Muscle layer of colon (tissue), 2 donors: ENCODE measurements around the gene TMCC2.

Experiments
- H3K27ac ChIP-seq: one replicate; pipeline ENCODE4 v1.7.0; 2013; ENCODE audit warnings: low read depth, mild to moderate bottlenecking, low read length, moderate library complexity
- H3K27me3 ChIP-seq, 2 donors: one replicate each; pipeline ENCODE4 v1.7.0; 2013; ENCODE audit warnings: low read length in 2 of 2, mild to moderate bottlenecking in 2 of 2; ENCODE audit not compliant: insufficient read depth in 2 of 2, control insufficient read depth in 1 of 2
- H3K36me3 ChIP-seq: one replicate; pipeline ENCODE4 v1.7.0; 2013; ENCODE audit warnings: mild to moderate bottlenecking, low read length; ENCODE audit not compliant: insufficient read depth
- H3K4me1 ChIP-seq: one replicate; pipeline ENCODE4 v1.7.0; 2013; ENCODE audit warnings: mild to moderate bottlenecking, low read length; ENCODE audit not compliant: insufficient read depth
- H3K4me3 ChIP-seq, 2 donors: one replicate each; pipeline ENCODE4 v1.7.0; 2013; ENCODE audit warnings: low read length in 2 of 2, low read depth in 1 of 2, mild to moderate bottlenecking in 1 of 2, moderate library complexity in 1 of 2
- H3K9ac ChIP-seq: one replicate; pipeline ENCODE4 v1.7.0; 2013; ENCODE audit warnings: low read length
- H3K9me3 ChIP-seq: one replicate; pipeline ENCODE4 v1.7.0; 2013; ENCODE audit warnings: mild to moderate bottlenecking, low read length
- donor health status: abdominal sarcoma.
- donor health status: Adenocarcinoma of cecum.

Gene TMCC2

DNA sequence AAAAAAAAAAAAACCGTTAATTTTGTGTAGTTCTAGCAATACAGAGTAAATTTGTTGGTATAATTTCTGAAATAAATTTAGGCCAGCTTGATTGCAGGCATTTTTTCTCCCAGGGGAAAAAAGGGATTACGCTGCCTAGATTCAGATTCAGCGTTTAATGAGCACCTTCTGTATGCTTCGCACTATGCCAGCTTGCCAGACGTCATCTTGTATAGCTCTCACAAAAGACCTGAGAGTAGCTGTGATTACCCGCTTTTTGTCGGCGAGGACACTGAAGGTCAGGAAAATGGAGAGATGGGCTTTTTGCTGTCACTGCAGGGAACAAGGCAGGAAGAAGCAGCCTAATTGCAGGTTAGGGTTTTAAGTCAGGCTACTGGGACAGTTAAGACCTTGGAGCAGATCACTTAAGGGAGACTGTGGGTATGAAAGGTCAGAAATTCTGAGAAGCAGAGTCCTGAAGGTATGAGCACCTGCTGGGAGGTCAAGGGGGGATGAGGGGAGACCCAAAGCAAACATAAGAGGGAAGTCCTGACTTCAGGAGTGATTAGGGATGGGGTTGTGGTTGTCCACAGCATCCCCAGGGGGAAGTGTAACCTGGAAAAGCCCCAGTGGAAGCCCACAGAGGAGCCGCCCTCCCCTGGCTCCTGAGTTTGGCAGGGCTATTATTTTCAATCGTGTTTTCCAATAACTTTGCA, 39.0 kb downstream of the TMCC2 start:
- H3K27ac ChIP-seq = no peak overlapping the region
- no peak overlapping the region for H3K4me3 ChIP-seq
- H3K9ac ChIP-seq = no peak overlapping the region
- no peaks in the 10 kb centered on the region for H3K4me1 ChIP-seq
- no peaks in the 10 kb centered on the region for H3K9me3 ChIP-seq
- no peaks in the 10 kb centered on the region for H3K36me3 ChIP-seq
- H3K27me3 ChIP-seq = no peaks in the 10 kb centered on the region

DNA sequence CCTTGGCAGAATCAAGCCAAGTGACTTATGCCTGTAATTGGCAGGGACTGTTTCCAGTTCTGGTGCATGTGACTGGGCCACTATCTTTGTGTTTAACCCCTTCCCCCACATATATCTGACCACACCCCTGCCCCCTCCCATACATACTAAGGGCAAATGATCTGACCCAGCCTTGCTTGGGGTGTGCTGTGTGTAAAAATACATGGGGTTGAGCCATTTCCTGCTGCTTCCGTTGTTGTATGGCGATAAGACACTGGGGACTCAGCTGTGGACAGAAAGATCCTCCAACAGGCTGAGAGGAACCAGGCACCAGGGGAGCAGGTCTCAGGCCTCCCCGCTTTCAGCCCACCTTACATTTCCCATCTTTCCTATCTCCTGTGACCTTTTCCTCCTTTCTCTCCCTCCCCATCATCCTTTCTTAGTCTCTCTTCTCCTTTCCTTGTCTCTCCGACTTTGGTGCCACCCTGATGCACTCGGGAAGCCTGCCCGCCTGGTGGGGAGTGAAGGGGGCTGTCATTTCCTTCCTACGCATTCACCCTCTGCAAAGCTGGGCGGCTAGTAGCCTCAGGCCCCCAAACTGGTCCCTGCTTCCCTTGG, 39.7 kb downstream of the TMCC2 start:
- no peak overlapping the region for H3K4me3 ChIP-seq
- H3K36me3 ChIP-seq = no peaks in the 10 kb centered on the region
- H3K27me3 ChIP-seq = no peaks in the 10 kb centered on the region
- no peaks in the 10 kb centered on the region for H3K9me3 ChIP-seq
- no peaks in the 10 kb centered on the region for H3K4me1 ChIP-seq
- no peak overlapping the region for H3K27ac ChIP-seq
- no peak overlapping the region for H3K9ac ChIP-seq

DNA sequence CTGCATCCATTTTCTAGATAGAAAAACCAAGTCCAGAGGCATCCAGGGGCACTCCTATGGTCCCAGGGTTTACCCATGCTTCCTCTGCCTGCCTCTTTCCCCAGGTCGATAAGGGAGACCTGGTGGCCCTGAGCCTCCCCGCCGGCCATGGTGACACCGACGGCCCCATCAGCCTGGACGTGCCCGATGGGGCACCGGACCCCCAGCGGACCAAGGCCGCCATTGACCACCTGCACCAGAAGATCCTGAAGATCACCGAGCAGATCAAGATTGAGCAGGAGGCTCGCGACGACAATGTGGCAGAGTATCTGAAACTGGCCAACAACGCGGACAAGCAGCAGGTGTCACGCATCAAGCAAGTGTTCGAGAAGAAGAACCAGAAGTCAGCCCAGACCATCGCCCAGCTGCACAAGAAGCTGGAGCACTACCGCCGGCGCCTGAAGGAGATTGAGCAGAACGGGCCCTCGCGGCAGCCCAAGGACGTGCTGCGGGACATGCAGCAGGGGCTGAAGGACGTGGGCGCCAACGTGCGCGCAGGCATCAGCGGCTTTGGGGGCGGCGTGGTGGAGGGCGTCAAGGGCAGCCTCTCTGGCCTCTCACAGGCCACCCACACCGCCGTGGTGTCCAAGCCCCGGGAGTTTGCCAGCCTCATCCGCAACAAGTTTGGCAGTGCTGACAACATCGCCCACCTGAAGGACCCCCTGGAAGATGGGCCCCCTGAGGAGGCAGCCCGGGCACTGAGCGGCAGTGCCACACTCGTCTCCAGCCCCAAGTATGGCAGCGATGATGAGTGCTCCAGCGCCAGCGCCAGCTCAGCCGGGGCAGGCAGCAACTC, 41.3 kb downstream of the TMCC2 start:
- Histone ChIP-seq H3K4me1 (no peaks in the 10 kb centered on the region), H3K9me3 (no peaks in the 10 kb centered on the region), H3K27ac (no peak overlapping the region), H3K27me3 (no peaks in the 10 kb centered on the region), H3K36me3 (no peaks in the 10 kb centered on the region), H3K4me3 (no peak overlapping the region), H3K9ac (no peak overlapping the region)

DNA sequence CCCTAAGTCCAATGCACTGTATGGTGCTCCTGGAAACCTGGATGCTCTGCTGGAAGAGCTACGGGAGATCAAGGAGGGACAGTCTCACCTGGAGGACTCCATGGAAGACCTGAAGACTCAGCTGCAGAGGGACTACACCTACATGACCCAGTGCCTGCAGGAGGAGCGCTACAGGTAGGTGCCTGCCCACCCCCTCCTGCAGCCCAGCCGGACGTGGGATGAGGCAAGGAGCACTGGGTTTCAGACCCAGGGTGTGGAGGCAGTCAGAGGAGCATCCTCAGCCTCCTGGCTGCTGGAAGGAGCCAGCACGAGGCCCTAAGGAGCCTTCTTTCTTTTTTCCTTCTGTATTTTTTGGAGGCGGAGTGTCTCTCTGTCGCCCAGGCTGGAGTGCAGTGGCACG, 42.0 kb downstream of the TMCC2 start:
- Histone ChIP-seq H3K36me3 (no peaks in the 10 kb centered on the region), H3K27me3 (no peaks in the 10 kb centered on the region), H3K9ac (no peak overlapping the region), H3K9me3 (no peaks in the 10 kb centered on the region), H3K27ac (no peak overlapping the region), H3K4me1 (no peaks in the 10 kb centered on the region), H3K4me3 (no peak overlapping the region)

DNA sequence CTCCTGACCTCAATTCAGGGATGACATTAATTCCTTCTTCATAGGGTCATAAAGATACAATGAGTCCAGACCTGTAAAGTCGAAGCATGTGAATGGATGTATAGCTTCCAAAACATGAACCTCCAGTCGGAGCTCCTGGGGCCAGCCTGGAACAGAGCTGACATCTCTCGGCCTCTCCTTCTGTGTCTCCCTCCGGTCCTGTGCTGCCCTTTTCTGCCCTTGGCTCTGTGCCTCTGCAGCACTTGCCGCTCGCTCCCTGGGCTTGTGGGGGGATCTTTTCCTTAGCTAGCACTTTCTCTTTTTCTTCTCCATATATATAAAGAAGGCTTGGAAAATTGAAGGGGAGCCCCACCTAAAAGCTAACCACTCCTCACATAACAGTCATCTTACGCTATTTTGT, 42.5 kb downstream of the TMCC2 start:
- Histone ChIP-seq H3K36me3 (no peaks in the 10 kb centered on the region), H3K27ac (no peak overlapping the region), H3K4me3 (no peak overlapping the region), H3K4me1 (no peaks in the 10 kb centered on the region), H3K9ac (no peak overlapping the region), H3K27me3 (no peaks in the 10 kb centered on the region), H3K9me3 (no peaks in the 10 kb centered on the region)

DNA sequence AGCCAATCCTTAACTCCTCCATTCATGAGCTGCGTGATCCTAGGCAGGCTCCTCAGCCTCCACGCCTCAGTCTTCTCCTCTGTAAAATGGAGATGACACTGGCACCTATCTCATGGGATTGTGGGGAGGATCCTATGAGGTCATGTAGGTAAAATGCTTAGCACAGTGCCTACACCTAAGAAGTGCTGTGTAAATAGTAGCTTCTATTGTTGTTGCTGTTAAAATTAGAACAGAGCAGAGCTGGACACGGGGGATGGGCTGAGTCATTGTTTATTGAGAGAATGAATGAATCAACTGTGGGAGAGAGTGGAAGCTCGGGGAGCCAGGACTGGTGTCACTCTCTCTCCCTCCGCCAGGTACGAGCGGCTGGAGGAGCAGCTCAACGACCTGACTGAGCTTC, 43.0 kb downstream of the TMCC2 start:
- H3K9ac ChIP-seq = no peak overlapping the region
- H3K9me3 ChIP-seq = no peaks in the 10 kb centered on the region
- no peaks in the 10 kb centered on the region for H3K36me3 ChIP-seq
- no peak overlapping the region for H3K4me3 ChIP-seq
- no peak overlapping the region for H3K27ac ChIP-seq
- H3K4me1 ChIP-seq = no peaks in the 10 kb centered on the region
- H3K27me3 ChIP-seq = no peaks in the 10 kb centered on the region

DNA sequence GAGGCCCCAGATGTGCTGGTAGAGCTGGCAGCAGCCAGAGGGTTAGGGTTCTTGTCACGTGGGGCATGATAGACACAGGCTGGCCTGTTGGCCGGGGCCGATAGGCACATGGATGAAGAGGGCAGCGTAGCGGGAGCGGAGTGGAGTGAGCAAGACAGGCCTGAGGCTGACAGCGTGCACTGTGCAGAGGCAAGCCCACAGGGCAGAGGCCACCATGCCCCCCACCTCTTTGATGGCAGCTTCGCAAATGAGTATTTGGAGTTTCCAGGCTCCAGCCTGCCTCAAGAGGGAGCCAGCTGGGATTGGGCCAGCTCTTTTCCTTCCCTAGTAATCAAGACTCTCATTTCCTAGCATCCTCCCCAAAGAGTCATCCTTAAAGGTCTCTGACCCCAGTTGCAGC, 43.5 kb downstream of the TMCC2 start:
- Histone ChIP-seq H3K36me3 (no peaks in the 10 kb centered on the region), H3K27me3 (no peaks in the 10 kb centered on the region), H3K9ac (no peak overlapping the region), H3K27ac (no peak overlapping the region), H3K4me1 (no peaks in the 10 kb centered on the region), H3K4me3 (no peak overlapping the region), H3K9me3 (no peaks in the 10 kb centered on the region)

DNA sequence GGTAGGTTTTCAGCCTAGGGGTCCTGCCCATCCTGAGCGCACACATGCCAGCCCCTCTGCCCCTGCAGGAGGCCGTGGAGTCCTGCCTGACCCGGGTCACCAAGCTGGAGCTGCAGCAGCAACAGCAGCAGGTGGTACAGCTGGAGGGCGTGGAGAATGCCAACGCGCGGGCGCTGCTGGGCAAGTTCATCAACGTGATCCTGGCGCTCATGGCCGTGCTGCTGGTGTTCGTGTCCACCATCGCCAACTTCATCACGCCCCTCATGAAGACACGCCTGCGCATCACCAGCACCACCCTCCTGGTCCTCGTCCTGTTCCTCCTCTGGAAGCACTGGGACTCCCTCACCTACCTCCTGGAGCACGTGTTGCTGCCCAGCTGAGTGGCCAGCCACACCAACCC, 44.0 kb downstream of the TMCC2 start:
- no peak overlapping the region for H3K27ac ChIP-seq
- H3K36me3 ChIP-seq = no peaks in the 10 kb centered on the region
- H3K27me3 ChIP-seq = no peaks in the 10 kb centered on the region
- H3K4me3 ChIP-seq = no peak overlapping the region
- no peak overlapping the region for H3K9ac ChIP-seq
- no peaks in the 10 kb centered on the region for H3K4me1 ChIP-seq
- H3K9me3 ChIP-seq = no peaks in the 10 kb centered on the region

DNA sequence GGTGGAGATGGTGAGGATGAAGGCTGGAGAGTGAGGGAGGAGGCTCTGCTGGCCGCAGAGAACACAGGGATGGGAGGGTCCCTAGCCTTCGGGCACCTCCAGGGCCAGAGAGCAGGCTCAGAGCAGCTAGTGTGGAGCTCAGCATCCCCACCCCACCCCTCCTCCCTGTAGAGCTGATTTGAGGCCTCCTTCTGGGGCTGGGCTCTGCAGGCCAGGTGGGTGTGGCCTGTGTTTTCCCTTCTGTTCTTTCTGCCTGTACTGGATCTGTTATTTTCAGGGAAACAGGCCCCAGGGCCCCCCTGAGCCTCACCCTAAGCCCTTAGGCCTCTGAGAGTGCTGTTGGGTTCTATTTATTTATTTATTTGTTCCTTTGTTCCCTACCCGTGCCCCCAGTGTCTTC, 44.8 kb downstream of the TMCC2 start:
- no peaks in the 10 kb centered on the region for H3K36me3 ChIP-seq
- H3K27me3 ChIP-seq = no peaks in the 10 kb centered on the region
- H3K9ac ChIP-seq = no peak overlapping the region
- H3K4me1 ChIP-seq = no peaks in the 10 kb centered on the region
- no peak overlapping the region for H3K27ac ChIP-seq
- H3K4me3 ChIP-seq = no peak overlapping the region
- H3K9me3 ChIP-seq = no peaks in the 10 kb centered on the region

DNA sequence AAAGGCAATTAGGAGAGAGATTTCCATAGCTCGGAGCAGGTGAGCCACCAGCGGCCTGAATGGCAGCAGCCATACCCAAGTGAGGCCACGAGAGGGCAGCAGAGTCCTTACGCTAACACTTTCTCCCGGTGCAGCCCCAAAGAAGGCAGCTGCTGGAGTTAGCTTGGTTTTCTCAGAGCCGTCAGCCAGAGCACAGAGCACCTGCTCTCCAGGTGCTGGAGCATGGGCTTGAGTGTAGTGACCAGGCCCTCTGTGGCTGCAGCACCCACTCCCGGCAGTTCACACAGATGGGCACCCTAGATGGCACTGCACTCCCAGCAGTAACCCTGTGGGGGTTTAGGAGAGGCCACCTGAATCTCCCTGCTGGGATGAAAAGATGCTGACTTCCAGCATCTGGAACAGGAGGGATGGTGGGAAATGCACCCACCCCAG, 45.8 kb downstream of the TMCC2 start:
- Histone ChIP-seq H3K36me3 (no peaks in the 10 kb centered on the region), H3K4me3 (no peak overlapping the region), H3K9me3 (no peaks in the 10 kb centered on the region), H3K4me1 (no peaks in the 10 kb centered on the region), H3K9ac (no peak overlapping the region), H3K27ac (no peak overlapping the region), H3K27me3 (no peaks in the 10 kb centered on the region)

DNA sequence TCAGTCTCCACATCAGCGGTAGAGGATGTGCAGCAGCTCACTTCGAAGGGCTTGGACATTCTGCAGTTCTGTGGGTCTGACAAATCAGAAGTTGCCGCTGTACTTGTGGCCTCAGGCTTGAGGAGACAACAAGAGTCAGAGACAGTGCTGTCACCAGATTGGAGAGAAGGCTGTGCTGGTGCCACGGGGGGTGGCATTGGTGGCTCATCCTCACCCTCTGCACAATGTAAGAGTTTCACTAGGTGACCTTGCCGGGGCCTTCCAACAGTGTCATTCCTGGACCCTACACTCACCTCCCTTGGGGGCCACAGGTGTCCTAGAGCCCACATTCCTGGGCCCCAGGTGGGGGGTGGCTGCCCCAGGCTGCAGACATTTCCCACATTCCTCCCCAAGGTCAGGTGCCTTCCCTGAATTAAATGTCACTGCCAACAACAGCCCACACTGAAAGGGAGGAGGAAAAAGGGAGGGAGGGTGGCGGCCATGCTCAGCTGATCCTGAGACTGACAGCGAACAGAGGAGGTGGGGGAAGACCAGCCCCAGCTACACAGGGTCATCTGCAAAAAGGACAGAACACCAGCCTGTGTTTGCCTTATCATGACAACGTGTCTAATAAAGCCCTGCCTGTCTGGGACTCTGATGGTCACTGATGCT, 46.4 kb downstream of the TMCC2 start:
- no peak overlapping the region for H3K9ac ChIP-seq
- H3K27ac ChIP-seq = no peak overlapping the region
- H3K4me1 ChIP-seq = no peaks in the 10 kb centered on the region
- H3K4me3 ChIP-seq = no peak overlapping the region
- H3K27me3 ChIP-seq = no peaks in the 10 kb centered on the region
- H3K36me3 ChIP-seq = no peaks in the 10 kb centered on the region
- H3K9me3 ChIP-seq = no peaks in the 10 kb centered on the region
